Glomerular endothelial cell (primary cell): ENCODE results near the gene RHOB. TPM values are rescaled to one million over a fixed set of nuclear protein-coding genes. Genes with fewer than 3 reads are reported as not detected.
"Not testable (repeated sequence)": the region's sequence is repeated elsewhere in the genome, so short reads cannot be mapped to it uniquely, and the experiment has no call there.

Experiments
- DNase-seq: peaks from one replicate; pipeline ENCODE4 v3.0.0-alpha.2; 2011; ENCODE audit warnings: low read depth, low spot score; ENCODE audit errors: extremely low read depth
- total RNA-seq: library from RNA; depleted of rRNA; stranded (reverse); fragments of >200 nt; gene quantifications from 2 replicates; pipeline ENCODE4 v1.2.3, GENCODE V29; 2015

Gene RHOB
- total RNA-seq, result 360 and 1,321 TPM in 2 replicates

DNA sequence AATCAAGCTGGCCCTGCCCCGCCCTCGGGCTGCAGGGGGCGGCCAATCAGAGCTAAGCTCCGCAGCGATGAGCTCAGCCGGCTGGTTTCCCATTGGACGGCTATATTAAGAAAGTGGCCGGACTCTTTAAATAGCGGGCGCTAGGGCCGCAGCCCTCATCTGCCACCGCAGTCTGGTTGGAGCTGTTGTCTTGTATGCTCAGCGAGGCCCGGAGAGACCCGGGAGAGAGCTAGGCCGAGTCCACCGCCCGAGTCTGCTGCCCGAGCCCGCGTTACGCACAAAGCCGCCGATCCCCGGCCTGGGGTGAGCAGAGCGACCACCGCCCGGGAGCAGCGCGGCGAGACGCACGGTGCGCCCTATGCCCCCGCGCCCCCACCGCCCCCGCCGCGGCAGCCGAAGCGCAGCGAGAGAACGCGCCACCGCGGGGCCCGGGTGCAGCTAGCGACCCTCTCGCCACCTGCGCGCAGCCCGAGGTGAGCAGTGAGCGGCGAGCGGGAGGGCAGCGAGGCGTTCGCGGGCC lies at the start of gene RHOB:
Gene RHOB, plus strand, starts transcription at position 158 of the 520 bp plus-strand sequence. CDS start 392 bp downstream, outside the sequence.
- peak; percentile 90 for DNase-seq

DNA sequence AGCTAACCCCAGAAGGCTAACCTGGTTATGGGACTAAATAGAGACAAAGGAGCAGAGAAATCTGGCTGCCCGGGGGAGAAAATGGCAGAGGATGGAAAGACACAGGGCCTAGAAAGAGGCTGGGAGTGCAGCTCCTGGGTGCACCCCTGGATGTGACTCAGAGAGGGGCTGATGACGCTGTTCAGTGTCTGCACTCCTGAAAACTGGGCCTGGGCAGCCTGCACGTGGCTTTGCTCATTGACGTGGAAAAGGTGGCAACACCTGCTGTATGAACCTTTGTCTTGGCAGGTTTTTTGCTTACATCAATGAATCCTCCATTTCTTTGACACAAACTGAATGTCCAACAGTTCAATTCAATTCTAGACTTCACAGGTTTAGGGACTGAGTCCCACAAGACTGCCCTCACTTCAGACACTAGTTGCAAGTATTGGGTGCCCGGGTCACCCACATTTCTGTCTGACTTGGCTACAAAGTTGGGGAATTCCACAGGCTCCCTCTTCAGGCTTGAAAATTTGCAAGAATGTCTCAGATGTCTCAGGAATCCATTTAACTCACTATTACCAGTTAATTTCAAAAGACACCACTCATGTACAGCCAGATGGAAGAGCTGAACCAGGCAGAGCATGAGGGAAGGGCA lies 48.9 kb upstream of the RHOB start:
- no peak for DNase-seq

DNA sequence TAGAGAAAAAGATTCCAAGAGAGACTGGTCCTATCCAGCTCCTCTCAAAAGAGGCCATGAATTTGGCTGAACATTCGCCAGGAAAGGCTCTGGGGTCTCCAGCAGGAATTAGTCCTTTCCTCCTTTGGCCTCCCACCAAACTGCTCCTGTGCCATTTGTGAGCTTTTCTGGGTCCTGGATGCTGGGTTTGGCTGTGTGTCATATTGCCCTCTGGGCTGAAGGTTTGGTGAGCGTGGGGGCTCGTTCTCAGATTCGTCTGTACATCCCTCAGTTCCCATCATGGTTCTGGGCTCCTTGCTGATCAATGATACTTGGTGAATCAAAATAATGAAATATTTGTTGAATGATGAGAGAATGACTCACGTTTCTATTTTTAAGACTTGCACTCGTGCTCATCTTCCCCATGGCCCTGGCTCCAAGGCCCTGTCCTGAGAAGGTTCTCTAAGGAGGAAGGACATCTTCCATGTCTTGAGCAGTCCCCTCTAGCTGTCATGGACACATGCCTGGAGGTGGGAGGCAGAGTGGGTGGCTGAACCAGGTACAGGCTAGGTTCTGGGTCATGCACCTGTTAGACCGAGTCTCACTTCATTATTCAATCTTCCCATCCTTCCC lies 47.8 kb upstream of the RHOB start:
- no peak for DNase-seq

DNA sequence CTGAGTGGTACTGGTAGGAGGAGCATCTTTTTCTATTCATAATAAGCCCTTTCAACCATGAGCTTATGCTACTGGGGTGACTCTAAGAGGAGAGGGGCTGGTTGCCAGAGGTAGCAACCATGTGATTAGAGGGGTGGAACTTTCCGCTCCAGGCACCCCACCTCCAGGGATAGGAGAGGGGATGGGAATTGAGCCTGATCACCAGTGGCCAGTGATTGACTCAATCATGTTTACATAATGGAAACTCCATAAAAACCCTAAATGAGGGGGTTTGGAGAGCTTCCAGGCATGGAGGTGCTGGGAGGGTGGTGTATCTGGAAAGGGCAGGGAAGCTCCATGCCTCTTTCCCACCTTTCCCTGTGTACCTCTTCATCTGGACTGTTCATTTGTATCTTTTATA lies 46.6 kb upstream of the RHOB start:
- DNase-seq, result no peak

DNA sequence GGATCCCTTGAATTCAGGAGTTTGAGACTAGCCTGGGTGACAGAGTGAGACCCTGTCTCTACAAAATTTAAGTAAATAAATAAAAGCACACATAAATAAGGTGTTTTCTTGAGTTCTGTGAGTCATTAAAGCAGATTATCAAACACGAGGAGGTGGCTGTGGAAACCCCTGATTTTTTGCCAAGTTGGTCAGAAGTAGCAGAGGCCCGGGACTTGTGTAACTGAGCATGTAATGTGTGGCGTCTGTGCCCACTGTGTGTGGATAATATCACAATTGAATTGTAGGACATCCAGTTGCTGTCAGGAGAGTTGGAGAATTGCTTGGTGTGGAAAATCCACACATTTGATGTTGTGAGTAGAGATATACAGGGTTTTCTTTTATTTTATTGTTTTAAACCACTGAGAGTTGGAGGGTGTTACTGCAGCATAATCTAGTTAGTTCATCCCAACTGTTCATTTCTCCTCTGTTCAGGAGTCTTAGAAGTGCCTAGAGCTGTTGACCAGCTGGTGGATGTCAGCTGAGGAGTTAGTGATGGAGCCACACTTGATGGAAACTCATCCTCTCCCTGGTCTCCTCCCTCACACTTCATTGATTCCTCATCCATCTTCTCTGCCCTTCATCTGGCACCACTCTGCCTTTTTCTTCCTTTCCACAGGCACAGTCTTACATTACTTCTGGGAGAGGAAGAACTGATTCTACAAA lies 45.9 kb upstream of the RHOB start:
- DNase-seq, result no peak

DNA sequence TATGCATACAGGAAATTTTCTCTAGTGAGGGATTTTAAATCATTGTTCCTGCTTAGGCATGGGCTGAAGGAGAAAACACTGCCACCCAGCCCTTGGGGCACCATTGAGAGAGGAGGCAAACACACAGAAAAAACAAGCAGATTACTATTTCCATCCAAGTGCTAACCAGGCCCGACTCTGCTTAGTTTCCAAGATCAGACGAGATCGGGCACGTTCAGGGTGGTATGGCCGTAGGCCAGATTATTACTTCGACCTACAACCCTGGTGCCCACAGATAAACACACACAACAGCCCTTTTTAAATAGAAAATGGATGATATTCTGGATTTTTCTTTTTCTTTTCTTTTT lies 45.4 kb upstream of the RHOB start:
- no peak for DNase-seq

- no peak for DNase-seq
Observed at GRCh38 chr2:20403774-20404312, 43.0 kb upstream of the RHOB start.

GRCh38 chr2:20404950-20405349 lies 41.9 kb upstream of the RHOB start:
- DNase-seq, result no peak

GRCh38 chr2:20409039-20409438 lies 37.8 kb upstream of the RHOB start:
- no peak for DNase-seq

DNA sequence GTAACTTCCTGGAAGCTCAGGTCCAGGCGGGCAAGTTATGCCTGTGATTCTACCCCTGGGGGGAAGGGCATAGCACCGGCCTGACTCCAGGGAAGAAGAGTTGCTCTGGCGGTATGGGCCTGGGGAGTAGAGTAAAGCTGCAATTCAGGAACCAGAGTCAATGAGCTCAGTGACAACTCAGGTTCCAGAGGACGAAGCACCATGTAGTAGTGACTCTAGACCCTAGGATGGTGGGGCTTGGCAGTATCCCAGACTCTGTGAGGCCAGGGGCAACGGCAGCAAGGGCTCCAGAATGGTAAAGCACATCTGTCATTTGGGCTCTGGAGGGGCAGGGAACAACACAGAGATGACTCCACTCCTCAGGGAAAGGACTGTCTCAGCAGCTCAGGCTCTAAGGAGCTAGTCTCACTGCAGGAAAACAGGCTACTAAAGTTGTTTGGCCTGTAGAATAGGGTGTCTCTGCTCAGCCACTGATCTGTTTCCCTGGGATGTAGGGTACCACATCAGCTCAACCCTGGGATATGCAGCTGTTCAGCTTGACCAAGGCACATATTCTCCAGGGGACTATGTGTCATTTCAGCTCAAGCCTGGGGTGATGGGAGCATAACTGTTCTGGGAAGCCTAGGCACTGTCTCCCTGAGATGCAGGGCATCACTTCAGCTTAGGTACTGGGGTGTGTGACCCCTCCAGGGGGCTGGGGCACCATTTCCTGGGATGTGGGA lies 36.2 kb upstream of the RHOB start:
- no peak for DNase-seq

- DNase-seq, result peak; percentile 54
Observed at GRCh38 chr2:20411361-20411894, 35.4 kb upstream of the RHOB start.

DNA sequence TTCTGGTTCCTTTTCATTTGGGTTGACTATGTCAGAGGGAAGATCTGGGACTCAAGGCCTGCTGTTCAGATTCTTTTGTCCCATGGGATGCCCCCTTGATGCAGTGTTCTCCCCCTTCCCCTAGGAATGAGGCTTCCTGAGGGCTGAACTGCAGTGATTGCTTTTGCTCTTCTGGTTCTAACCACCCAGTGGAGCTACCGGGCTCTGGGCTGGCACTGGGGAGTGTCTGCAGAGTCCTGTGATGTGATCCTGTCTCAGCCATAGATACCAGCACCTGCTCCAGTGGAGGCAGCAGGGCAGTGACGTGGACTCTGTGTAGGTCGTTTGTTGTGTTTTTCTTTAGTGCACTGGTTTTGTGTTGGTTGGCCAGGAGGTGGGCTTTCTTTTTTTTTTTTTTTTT lies 32.1 kb upstream of the RHOB start:
- no peak for DNase-seq

- no peak for DNase-seq
Observed at GRCh38 chr2:20415511-20415918, 31.4 kb upstream of the RHOB start.

DNA sequence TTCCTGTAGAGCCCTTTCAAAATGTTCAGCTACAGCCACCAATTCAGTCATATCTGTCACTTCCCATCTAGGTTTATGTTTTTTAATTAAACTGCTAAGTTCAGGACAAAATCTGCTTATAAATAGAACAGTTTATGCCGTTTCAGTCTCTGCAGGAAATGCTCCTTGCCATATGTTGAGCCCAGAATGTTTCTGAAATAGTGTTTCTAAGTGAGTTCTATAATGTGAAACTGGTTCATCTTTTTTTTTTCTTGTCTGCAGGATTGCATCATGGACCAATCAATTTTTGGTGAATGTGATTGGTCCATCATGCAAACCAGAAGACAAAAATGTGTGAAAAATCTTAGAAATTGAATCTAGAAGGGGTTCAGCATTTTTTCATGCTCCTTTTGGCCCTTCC lies 30.2 kb upstream of the RHOB start:
- no peak for DNase-seq

GRCh38 chr2:20417230-20417821 lies 29.5 kb upstream of the RHOB start:
- DNase-seq, result not testable (repeated sequence)

- no peak for DNase-seq
Observed at GRCh38 chr2:20418519-20418918, 28.4 kb upstream of the RHOB start.

DNA sequence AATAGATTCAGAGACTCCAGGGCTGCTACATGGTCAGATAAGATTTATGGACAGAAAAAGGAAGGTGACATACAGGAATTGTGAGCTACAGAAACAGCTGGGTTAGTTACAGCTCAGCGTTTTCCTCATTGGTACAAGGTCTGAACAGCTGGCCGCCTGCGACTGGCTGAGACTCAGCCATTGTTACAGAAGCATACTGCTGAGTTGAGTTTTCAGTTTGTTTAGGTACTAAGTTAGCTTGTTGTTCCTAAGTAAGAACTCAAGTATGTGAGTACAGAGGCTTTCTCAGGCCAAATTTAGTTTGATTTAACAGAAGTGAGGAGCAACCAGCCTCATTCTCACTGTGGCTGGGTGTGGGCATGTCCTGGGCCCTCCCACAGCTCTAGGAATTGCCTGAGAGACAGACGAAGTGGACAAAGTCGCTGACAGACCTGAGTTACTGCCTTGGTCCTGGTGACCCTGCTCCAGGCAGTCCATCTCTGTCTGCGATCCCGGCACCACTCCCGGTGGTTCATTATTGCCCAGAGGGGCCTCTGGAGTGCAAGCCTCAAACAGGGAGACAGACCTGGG lies 27.8 kb upstream of the RHOB start:
- no peak for DNase-seq

- no peak for DNase-seq
Observed at GRCh38 chr2:20419752-20420151, 27.1 kb upstream of the RHOB start.

- DNase-seq, result no peak
Observed at GRCh38 chr2:20421336-20421987, 25.4 kb upstream of the RHOB start.

GRCh38 chr2:20421988-20422370 lies 24.9 kb upstream of the RHOB start:
- DNase-seq, result no peak
